Measurements from ENCODE around the gene TSEN2.
"Not testable (repeated sequence)": the region's sequence is repeated elsewhere in the genome, so short reads cannot be mapped to it uniquely, and the experiment has no call there.

TSEN2 gene

DNA sequence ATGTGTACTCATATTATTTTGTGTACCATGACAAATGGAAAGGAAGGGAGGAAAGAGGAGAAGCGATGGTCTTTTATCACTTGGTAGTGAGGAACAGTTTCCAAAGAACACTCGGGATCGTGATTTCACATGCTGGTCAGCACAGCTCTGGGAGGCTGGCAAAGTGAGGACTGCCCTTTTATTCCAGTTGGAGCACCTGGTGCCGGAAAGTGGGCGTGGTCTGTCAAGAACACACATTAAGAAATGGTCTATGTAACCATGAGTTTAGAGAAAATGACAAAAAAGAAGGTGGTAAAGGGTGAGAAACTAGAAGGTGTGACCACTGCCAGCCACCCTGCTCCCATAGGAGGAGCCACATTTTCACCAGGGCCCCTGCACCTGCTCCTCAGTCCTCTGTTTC is 7.0 kb upstream of the TSEN2 start:
- TF ChIP-seq, protein P1, sequence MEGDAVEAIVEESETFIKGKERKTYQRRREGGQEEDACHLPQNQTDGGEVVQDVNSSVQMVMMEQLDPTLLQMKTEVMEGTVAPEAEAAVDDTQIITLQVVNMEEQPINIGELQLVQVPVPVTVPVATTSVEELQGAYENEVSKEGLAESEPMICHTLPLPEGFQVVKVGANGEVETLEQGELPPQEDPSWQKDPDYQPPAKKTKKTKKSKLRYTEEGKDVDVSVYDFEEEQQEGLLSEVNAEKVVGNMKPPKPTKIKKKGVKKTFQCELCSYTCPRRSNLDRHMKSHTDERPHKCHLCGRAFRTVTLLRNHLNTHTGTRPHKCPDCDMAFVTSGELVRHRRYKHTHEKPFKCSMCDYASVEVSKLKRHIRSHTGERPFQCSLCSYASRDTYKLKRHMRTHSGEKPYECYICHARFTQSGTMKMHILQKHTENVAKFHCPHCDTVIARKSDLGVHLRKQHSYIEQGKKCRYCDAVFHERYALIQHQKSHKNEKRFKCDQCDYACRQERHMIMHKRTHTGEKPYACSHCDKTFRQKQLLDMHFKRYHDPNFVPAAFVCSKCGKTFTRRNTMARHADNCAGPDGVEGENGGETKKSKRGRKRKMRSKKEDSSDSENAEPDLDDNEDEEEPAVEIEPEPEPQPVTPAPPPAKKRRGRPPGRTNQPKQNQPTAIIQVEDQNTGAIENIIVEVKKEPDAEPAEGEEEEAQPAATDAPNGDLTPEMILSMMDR (IDR thresholded peaks at IDR 0.05; ENCODE audit: control extremely low read depth, extremely low read depth, low read depth, missing control alignments), result no peak
- no peak for DNase-seq (ENCODE audit: extremely low spot score)
- ChIA-PET CTCF (interaction anchor here (1.0 to 12.8 kb wide), 3 partner anchors 31 to 341 kb away, joined by 3 to 278 read pairs (median 4); no protein-coding TSS in a partner anchor), POLR2A (no interaction called here)

DNA sequence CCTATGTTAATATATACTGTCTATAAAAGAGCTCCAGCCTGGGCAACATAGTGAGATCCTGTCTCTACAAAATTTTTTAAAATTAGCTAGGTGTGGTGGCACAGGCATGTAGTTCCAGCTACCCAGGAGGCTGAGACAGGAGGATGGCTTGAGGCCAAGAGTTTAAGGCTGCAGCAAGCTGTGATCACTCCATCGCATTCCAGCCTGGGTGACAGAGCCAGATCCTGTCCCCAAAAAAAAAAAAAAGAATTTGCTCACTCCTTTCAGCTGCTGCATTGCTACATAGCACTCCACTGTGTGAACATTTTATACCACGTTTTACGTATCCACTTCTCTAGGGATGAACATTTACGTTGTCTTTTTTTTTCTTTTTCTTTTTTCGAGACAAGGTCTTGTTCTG is 6.0 kb upstream of the TSEN2 start:
- no peak for DNase-seq (ENCODE audit: extremely low spot score)
- ChIA-PET CTCF (interaction anchor here (0.7 to 12.8 kb wide), 7 partner anchors 8 to 342 kb away, joined by 3 to 278 read pairs (median 9); no protein-coding TSS in a partner anchor), POLR2A (no interaction called here)
- TF ChIP-seq, protein P1 (IDR thresholded peaks at IDR 0.05; ENCODE audit: control extremely low read depth, extremely low read depth, low read depth, missing control alignments), result no peak

- ChIA-PET CTCF (interaction anchor here (0.7 to 12.8 kb wide), 31 partner anchors 9 to 362 kb away, joined by 3 to 278 read pairs (median 4); partner anchors contain the start of genes RPL32 and TIMP4), POLR2A (interaction anchor here (1.1 kb wide), 1 partner anchor 9 kb away, joined by 4 read pairs; no protein-coding TSS in a partner anchor)
- DNase-seq (ENCODE audit: extremely low spot score), result not testable (repeated sequence)
Observed at GRCh38 chr3:12479198-12479597, 5.1 kb upstream of the TSEN2 start.

- DNase-seq (ENCODE audit: extremely low spot score), result peak; percentile 77
- CTCF ChIA-PET, result interaction anchor here (0.7 to 12.8 kb wide), 35 partner anchors 9 to 457 kb away, joined by 3 to 278 read pairs (median 4); partner anchors contain the start of genes RPL32 and TIMP4
- POLR2A ChIA-PET, result interaction anchor here (1.1 kb wide), 1 partner anchor 10 kb away, joined by 4 read pairs; no protein-coding TSS in a partner anchor
- TF ChIP-seq, protein P1 (IDR thresholded peaks at IDR 0.05; ENCODE audit: control extremely low read depth, extremely low read depth, low read depth, missing control alignments), result peak; percentile 53
Observed at GRCh38 chr3:12479919-12480427, 4.3 kb upstream of the TSEN2 start.

DNA sequence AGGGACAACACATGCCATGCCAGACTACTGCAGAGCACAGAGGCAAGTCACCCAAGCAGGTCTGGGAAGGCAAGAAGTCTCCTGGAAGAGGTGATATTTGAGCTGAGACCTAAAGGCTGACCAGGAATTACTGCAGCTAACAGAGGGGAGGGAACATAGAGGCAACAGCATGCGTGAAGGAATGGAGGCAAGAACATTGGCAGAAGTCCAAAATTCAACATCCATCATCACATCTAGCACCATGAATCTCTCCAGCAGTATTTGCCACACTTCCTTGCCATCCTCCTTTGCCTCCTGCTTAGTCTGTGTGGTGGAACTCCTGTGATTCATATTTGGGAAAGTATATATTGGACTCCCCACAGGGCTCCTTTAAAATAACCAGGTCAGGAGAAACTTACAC is 870 bp upstream of the TSEN2 start:
- DNase-seq (ENCODE audit: extremely low spot score), result no peak
- POLR2A ChIA-PET, result no interaction called here
- CTCF ChIA-PET, result interaction anchor here (1.1 to 12.8 kb wide), 5 partner anchors 237 to 408 kb away, joined by 3 to 278 read pairs (median 6); partner anchors contain the start of gene RPL32
- TF ChIP-seq, protein P1 (IDR thresholded peaks at IDR 0.05; ENCODE audit: control extremely low read depth, extremely low read depth, low read depth, missing control alignments), result no peak

GRCh38 chr3:12483872-12484197 is 445 bp upstream of the TSEN2 start:
- TF ChIP-seq, protein P1 (IDR thresholded peaks at IDR 0.05; ENCODE audit: control extremely low read depth, extremely low read depth, low read depth, missing control alignments), result no peak
- POLR2A ChIA-PET, result no interaction called here
- no peak for DNase-seq (ENCODE audit: extremely low spot score)
- CTCF ChIA-PET, result interaction anchor here (1.1 to 12.8 kb wide), 8 partner anchors 42 to 408 kb away, joined by 3 to 278 read pairs (median 4); partner anchors contain the start of gene RPL32

- TF ChIP-seq, protein P1 (IDR thresholded peaks at IDR 0.05; ENCODE audit: control extremely low read depth, extremely low read depth, low read depth, missing control alignments), result no peak
- ChIA-PET CTCF (interaction anchor here (1.2 to 12.8 kb wide), 6 partner anchors 43 to 349 kb away, joined by 3 to 278 read pairs (median 5); no protein-coding TSS in a partner anchor), POLR2A (no interaction called here)
- no peak for DNase-seq (ENCODE audit: extremely low spot score)
Observed at GRCh38 chr3:12484983-12485327, 675 bp downstream of the TSEN2 start.

Measured in GM10248 (cell line).